NOMO-1 treated with DMSO at 0.1 percent for 48 hours (cell line): ENCODE measurements around the gene ANKZF1.

ENCODE experiments used
- DNase-seq: peaks from one replicate; lab custom pipeline; 2025; ENCODE audit not compliant: unreplicated experiment; lab: John Stamatoyannopoulos, UW

Gene ANKZF1

DNA sequence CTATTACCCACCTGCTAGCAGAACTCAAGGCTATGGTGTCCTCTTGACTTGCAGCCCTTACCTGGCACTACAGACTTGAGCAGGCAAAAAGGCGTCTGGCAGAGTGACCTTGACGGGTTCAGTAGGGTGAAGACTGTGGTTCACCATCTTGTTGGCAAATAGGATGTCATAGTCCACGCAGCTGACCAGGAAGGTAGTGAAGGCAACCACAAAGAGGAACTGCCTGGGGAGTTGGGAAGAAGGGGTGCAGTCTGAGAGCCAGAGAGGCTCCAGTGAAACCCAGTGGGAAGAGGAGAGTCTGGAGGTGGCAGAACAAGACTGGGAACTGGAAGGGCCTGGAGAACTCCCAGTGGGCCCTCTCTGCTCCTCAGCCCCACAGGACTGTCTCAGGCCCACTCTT, 4.3 kb upstream of the ANKZF1 start:
- DNase-seq: peak; percentile 61

DNA sequence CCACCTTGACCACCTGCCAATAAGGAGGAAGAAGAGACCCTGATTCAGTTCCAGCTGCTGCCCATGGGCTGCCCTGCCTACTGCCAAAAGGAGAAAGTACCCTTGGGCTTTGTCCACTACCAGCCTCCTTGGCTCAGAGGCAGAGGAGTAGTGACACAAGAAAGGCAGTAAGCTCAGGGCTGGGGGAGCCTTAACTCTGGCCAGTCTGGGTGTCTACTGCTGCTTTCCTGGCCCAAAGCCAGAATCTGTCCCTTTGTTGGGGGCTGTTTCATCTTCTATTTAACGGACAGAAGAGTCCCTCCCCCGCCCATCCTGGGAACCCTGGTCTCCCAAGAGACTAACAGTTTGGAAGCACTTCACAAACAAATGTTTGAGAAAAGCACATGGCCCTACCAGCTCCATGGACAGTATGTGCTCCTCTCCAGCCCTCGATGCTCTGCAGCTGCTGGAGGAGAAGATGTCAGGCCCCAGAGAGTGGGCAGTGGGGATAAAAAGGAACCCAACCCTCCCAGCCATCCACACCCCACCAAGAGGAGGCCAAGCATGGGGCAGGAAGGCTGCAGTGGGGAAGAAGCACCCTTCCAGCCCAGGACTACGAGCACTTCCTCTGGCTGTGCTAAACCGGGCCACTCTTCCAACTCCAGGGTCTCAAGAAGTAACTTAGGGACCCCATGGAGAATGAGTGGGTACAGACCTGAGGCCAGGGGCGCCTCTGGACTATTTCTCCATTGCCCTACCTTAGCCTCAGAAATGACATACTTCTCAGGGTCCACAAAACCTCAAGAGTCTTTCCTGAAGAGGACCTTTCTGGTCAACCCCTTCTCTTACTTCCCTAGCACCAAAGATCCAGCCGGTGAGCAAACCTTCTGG, 1.3 kb upstream of the ANKZF1 start:
- DNase-seq: peak; percentile 17

DNA sequence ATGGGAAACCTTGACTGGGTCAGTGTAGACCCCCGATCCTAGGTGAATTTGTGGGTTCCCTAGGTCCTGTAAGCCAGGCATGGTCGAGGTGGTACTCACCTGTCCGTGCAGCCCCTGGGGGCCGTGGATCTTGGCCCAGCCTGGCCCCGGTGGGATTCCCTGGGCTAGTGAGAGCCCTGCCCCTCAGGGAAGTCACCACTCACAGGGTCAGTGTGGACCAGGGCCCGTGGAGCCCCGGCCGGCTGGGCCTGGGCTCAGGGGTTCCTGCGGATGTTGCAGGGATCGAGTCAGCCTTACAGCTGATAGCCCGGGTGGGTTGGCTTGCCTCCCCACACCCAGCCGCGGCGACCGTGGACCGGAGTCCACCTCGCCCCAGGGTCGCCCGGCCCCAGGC, 698 bp upstream of the ANKZF1 start:
- no peak for DNase-seq

DNA sequence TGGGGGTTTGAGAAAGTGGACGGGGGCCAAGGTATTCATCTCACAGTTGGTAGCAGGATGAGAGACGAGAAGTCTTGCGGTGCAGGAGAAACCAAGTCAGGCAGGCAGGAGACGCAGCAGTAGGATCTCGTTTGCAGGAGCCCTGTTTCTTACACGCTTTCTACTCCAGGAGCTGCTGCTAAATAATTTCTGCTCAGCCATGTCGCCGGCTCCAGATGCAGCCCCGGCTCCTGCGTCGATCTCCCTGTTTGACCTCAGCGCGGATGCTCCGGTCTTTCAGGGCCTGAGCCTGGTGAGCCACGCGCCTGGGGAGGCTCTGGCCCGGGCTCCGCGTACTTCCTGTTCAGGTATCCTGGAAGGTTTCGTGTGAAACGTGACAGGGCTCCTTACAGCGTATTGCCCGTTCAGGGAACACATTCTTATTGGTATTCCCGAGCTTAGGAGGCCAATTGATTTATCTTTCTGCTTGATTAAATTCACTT, 494 bp downstream of the ANKZF1 start:
- DNase-seq: peak; percentile 33

DNA sequence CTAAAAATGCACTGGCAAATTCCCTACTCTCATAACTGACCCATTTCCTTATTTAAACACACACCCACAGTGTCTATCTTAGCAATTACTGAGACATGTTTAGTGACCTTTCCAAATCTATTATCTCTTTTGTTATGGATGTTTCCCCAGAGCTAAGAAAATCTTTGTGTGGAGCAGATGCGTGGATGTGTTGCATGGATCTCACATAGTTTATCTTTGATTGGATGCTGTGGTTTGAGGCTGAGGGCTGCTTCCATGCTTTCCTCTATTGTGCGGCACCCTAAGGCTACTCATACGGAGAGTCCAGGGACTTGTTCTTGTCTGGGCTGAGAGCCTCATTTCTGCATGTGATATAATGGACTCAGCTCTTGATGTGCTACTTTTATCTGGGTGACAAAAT, 4.7 kb downstream of the ANKZF1 start:
- DNase-seq: no peak

DNA sequence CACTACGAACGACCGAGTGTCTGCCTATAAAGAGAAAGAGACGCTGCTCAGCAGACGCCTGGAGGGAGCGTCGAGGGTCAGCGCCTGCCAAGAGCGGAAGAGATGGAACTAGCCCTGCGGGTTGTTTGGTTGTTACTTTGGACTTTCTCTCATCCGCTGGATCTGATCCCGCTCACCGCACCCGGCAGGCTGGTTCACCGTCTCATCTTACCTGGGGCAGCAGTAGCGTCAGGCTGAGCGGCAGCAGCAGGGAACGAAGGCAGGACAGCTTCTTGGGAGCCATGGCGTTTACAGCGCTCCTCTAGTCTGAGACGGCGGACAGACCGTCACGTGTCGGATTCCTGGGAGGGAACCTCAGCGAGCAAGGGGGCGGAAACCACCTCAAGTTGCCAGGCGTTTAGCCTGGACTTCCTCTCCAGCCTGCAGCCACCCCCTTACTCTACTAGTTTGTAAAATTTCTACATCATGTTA, 13.7 kb downstream of the ANKZF1 start:
- peak; percentile 64 for DNase-seq

DNA sequence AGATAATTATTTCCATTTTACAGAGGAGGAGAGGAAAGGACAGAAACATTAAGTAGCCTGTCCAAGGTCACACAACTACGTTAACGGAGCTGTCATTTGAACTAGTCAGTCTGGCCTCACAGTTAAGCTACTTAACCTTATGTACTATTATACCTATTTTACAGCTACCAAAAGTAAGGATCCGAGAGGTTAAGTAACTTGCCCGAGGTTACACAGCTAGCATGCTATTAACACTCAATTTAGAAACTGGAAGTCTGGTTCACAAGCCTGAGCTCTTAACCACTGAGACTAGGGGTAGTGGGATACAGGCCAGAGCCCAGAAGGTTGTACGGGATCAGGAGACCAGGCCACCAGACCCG, 15.2 kb downstream of the ANKZF1 start:
- DNase-seq: no peak

DNA sequence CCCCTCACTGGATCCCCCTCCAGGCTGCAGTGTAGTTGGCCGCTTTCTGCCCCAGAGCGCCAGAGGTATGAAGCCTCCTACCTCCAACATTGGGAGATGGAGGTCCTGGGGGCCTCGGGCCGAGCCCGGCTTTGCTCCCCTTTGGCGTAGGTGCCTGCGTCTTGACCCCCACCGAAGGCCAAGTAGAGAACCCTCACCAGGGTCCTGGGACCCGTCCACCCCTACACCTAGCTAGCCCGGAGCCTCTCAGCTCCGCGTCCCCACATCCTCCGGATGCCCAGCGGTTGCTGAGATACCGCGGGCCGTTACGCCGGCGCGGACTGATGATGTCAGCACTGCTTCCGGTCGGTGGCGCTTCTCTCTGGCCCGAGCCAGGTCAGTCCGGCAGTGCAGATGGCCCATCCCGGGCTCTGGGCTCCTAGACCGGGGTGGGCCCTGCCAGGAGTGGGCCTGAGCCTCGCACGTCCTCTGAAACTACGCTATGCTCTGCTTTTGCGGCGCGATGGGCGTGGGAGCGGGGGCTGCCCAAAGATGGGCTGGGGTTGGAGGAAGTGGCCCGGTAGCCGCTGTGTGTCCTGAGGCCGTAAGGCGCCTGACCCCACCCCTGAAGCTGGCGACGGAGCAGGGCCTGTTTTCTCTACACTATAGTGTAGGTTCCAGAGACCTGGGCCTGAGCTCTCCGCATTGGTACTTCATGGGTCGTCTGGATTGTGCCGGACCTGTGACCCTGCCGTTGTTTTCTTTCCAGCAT, 15.7 kb downstream of the ANKZF1 start, which contains the start of the genes GLB1L and STK16:
Gene GLB1L, minus strand, starts transcription at position 297 of the 751 bp plus-strand sequence. CDS start 1,871 bp downstream, outside the sequence.
Gene STK16, plus strand, starts transcription at position 332 of the 751 bp plus-strand sequence. CDS start 521 bp downstream, outside the sequence.
- peak; percentile 74 for DNase-seq

DNA sequence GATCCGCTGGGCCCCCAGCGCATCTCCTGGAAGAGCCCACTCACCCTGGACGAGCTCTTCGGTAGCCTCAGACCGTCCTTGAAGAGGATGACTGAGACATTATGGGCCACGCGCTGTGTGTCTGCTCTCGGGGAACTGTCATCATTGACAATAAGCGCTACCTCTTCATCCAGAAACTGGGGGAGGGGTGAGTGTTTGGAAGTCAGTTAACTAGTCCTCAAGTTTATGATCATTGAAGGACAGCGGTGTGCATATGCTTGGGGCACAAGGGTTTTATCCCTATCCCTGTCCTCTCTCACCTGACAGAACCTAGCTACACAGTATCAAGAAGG, 16.3 kb downstream of the ANKZF1 start:
- no peak for DNase-seq

DNA sequence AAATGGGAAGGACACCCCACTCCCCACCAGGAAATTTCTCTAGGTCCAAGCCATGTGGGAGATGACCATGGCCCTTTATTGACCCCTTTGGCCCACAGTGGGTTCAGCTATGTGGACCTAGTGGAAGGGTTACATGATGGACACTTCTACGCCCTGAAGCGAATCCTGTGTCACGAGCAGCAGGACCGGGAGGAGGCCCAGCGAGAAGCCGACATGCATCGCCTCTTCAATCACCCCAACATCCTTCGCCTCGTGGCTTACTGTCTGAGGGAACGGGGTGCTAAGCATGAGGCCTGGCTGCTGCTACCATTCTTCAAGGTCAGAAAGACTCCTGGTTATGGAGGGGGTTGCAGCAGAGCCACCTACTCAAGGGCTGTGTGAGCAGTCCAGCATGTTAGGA, 17.0 kb downstream of the ANKZF1 start:
- no peak for DNase-seq

DNA sequence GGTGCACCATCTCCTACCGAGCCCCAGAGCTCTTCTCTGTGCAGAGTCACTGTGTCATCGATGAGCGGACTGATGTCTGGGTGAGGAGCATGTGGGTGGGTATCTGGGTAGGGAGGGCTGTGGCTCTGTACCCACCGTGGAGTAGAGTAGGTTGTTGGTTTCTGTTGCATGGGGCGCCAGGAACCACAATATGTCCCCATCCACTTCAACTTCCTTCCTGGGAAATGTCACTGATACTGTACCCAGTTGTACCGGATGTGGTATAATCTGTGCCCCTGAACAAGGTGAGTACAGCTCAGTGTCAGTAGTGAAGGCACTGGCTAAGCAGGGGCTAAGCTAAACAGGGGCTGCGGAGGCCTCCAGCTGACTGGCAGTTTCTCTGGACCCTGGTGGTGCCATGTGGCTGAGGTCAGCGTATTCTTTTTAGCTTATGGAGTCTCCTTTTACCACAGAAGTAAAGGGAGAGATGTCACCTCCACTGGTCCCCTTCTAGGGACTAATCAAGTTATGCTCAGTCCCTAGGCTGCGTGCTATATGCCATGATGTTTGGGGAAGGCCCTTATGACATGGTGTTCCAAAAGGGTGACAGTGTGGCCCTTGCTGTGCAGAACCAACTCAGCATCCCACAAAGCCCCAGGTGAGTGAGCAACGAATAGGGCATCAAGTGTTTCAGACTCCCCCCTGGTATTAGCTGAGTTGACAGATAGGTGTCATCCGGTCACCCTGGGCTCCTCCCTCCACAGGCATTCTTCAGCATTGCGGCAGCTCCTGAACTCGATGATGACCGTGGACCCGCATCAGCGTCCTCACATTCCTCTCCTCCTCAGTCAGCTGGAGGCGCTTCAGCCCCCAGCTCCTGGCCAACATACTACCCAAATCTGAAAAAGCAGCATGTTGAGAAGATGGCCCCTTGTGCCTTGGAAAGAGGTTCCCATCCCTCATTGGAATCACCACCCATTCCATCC, 18.4 kb downstream of the ANKZF1 start:
- DNase-seq: no peak

DNA sequence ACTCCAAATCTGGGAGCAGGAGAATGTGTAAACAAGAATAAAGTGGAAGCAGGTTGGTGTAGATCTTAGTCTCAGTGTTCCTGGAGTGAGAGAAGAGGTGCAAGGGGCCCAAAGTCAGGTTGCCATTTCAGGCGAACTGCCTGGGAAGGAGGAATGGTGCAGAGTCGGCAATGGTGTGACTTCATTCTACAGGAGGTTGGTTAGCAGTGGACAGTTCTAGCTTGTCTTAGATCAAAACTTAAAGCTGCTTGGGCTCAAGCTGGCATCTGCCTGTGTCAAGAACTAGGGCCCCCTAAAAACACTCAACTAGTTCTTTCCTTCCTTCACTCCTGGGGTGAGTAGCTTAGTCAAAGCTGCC, 19.2 kb downstream of the ANKZF1 start:
- no peak for DNase-seq

DNA sequence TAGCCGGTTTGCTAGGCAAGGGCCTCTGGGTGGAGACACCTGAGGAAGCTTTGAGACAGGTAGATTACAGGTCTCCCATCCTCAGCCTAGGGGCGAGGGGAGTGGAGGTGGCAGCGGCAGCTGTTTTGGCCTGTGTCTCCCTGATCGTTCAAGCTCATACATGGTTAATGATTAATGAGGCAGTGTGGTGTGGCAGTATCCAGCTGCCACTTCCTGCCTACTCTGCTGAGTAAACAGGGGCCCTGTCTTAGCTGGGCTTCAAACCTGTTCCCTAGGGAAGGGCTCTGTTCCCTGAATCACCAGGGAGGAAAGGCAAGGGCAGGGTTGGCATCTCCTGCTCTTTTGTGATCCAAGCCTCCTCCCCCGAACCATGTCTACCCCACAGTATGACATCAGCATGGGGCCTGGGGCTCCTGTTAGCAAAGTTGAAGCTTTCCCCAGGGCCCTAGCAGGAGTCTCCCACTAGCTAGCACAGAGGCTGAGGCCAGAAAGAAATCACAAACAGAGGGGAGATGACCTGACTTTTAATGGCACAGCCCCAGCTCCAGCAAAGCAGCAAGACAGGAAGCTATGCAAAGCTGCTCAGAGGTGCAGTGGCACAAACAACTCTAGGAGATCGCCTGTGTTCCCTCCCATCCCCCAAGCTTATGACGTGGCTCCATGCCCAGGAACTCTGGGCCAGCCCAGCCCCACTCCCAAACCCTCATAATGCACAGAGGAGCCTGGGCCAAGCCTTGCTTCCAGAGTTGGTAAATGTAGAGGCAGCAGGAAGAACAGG, 19.8 kb downstream of the ANKZF1 start:
- peak; percentile 57 for DNase-seq

DNA sequence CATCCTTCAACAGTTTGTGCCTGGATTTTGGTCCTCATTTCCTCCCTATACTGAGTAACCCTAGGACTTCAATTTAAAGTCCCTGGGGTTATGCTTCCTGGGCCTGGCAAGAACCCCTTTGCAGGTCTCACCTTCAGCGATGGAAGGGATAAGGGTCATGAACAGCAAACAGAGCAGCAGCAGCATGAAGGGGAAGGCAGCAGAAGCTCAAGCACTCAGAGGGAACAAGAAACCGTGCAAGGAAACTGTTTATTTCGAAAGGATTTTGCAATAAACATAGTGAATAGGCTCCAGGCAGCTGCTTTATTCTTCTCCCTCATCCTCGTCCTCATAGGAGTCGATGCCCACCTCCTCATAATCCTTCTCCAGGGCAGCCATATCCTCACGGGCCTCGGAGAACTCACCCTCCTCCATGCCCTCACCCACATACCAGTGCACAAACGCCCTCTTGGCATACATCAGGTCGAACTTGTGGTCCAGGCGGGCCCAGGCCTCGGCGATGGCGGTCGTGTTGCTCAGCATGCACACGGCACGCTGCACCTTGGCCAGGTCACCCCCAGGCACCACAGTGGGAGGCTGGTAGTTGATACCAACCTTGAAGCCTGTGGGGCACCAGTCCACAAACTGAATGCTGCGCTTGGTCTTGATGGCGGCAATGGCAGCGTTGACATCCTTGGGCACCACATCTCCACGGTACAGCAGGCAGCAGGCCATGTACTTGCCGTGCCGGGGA, 20.6 kb downstream of the ANKZF1 start:
- DNase-seq: peak; percentile 70

DNA sequence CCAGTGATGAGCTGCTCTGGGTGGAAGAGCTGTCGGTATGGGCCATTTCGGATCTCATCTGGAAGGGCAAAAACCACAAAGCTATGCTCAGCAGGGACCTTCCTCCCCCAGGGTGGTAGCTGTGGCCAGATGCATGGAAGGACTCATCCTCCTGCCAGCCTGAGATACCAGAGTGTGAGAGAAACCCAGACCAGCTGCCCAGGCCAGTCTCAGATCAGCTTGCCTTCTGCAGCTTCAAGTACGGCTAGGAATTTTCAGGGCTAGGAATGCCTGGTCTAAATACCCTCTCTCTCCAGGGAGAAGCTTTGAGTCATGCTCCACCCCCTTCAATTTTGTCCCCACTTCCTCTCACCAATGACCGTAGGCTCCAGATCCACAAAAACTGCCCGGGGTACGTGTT, 22.1 kb downstream of the ANKZF1 start:
- DNase-seq: no peak

DNA sequence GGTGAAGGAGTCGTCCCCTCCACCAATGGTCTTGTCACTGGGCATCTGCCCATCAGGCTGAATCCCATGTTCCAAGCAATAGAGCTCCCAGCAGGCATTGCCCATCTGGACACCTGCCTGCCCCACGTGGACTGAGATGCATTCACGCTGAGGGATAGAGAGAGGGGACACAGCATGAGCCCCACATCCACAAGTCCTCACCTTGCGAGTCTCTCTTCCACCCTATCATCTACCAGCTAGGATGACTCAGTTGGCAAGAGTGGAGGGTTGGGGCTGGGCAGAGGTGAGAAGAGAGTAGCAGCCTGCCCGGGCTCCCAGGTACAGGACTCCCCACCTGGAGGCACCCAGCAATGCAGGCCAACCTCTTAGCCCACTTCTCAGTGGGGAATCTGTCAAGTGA, 22.5 kb downstream of the ANKZF1 start:
- DNase-seq: no peak

DNA sequence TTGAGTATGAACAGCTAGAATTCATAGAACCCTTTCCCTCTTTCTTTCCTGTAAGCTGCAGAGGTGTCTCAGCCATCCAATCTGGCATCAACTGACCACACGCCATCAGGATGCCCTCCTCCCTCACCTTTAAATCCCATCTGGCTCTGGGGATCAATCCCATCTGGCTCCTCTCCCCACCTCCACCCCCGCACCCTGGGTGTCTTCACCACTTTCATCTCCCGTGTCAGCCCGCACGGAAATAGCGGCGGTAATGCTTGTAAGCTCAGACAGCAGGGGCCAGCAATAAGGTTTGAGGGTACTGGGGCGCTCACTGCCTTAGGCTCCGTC, 22.9 kb downstream of the ANKZF1 start:
- no peak for DNase-seq

DNA sequence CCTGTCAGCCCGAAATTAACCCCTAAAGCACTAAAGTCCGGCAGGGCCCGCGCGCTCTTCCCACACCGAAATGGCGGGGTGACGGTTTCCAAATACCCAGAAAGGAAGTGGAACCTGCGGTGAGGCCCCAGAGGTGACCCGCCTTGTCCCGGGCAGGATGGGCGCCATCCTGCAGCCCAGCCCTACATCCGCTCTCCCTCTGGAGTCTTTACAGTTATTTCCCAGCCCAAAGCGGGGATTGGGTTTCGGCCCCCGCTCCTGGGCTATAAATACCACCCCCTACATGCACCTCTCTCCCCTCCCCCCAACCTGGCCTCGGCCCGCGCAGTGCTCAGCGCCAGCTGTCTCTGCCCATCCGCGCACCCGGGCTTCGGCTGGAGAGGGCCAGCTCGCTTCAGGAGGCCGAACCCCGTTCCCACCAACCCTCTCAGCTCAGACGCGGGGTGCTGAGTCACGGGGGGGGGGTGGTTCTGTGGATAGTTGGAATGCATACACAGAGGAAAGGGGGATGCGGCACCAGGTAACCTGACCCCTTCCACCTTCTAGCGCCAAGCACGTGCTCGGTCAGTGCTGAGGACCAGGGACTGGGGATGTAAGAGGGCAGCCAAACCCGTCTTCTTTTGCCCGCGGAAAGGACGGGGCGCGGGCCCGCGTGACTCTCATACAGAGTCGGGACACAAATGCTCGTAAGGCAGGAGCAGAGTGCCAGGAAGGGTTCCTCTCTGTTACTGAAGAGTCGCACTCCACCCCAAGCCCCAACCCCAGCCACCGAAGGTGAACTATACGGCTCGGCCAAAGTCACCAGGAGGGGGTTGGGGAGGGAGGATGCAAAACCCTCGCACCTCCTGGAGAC, 23.5 kb downstream of the ANKZF1 start, which contains the start of gene TUBA4B:
Gene TUBA4B, plus strand, starts transcription at position 344 of the 853 bp plus-strand sequence. Its CDS starts 165 bp downstream, at position 509.
- peak; percentile 55 for DNase-seq
